Activated gamma-delta T cell treated with anti-CD3 and anti-CD28 coated beads, Interleukin-2, amount 50 U/mL, for 16 hours (primary cell): Measurements from ENCODE around the gene CLPX.
"Not testable (repeated sequence)": the region's sequence is repeated elsewhere in the genome, so short reads cannot be mapped to it uniquely, and the experiment has no call there.

Experiments
- DNase-seq: peaks from one replicate; pipeline ENCODE4 v3.0.0-alpha.2; 2020; ENCODE audit warnings: low read depth

The CLPX gene

GRCh38 chr15:65101891-65102708 lies 83.0 kb downstream of the CLPX start:
- DNase-seq: no peak

GRCh38 chr15:65101411-65101890 lies 83.7 kb downstream of the CLPX start:
- no peak for DNase-seq

- DNase-seq: no peak
Observed at GRCh38 chr15:65100442-65100841, 84.7 kb downstream of the CLPX start.

DNA sequence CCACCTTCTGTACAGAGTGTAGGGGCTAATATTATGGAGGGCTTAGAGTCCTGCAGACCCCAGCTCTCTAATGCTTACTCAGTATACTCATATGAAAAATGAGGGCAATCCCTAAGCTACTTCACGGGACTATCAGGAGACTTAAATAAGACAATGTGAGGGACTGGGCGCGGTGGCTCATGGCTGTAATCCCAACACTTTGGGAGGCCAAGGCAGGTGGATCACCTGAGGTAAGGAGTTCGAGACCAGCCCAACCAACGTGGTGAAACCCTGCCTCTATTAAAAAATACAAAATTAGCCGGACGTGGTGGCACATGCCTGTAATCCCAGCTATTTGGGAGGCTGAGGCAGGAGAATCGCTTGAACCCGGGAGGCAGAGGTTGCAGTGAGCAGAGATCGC lies 85.3 kb downstream of the CLPX start:
- DNase-seq: not testable (repeated sequence)

- DNase-seq: no peak
Observed at GRCh38 chr15:65099336-65099735, 85.8 kb downstream of the CLPX start.
